Fibroblast of upper back skin (primary cell): ENCODE results near the gene POC1A.
"Not testable (repeated sequence)": the region's sequence is repeated elsewhere in the genome, so short reads cannot be mapped to it uniquely, and the experiment has no call there.

Experiments
- DNase-seq: peaks from one replicate; pipeline ENCODE4 v3.0.0-alpha.2; 2013

Gene POC1A

GRCh38 chr3:52041118-52041731 is 113.0 kb downstream of the POC1A start:
- DNase-seq = no peak

GRCh38 chr3:52040600-52040999 is 113.6 kb downstream of the POC1A start:
- DNase-seq = no peak

- DNase-seq = no peak
Measured at GRCh38 chr3:52039846-52040245, 114.4 kb downstream of the POC1A start.

- DNase-seq = no peak
Measured at GRCh38 chr3:52039426-52039825, 114.8 kb downstream of the POC1A start.

- DNase-seq = no peak
Measured at GRCh38 chr3:52038227-52038626, 116.0 kb downstream of the POC1A start.

GRCh38 chr3:52037291-52037690 is 116.9 kb downstream of the POC1A start:
- no peak for DNase-seq

GRCh38 chr3:52036829-52037228 is 117.4 kb downstream of the POC1A start:
- DNase-seq = no peak

GRCh38 chr3:52036222-52036694 is 118.0 kb downstream of the POC1A start:
- DNase-seq = no peak

GRCh38 chr3:52034651-52035050 is 119.6 kb downstream of the POC1A start:
- DNase-seq = no peak

- no peak for DNase-seq
Measured at GRCh38 chr3:52034212-52034611, 120.0 kb downstream of the POC1A start.

- not testable (repeated sequence) for DNase-seq
Measured at GRCh38 chr3:52033748-52034147, 120.5 kb downstream of the POC1A start.

GRCh38 chr3:52032702-52033408 is 121.4 kb downstream of the POC1A start:
- DNase-seq = no peak

GRCh38 chr3:52031896-52032295 is 122.3 kb downstream of the POC1A start:
- no peak for DNase-seq

- DNase-seq = no peak
Measured at GRCh38 chr3:52030714-52031310, 123.4 kb downstream of the POC1A start.

- no peak for DNase-seq
Measured at GRCh38 chr3:52029535-52029934, 124.7 kb downstream of the POC1A start.

GRCh38 chr3:52029053-52029452 is 125.2 kb downstream of the POC1A start:
- no peak for DNase-seq

GRCh38 chr3:52028572-52028971 is 125.7 kb downstream of the POC1A start:
- DNase-seq = no peak

GRCh38 chr3:52026041-52026440 is 128.2 kb downstream of the POC1A start:
- DNase-seq = no peak

- no peak for DNase-seq
Measured at GRCh38 chr3:52025453-52025852, 128.8 kb downstream of the POC1A start.
